Measurements from ENCODE around the gene CEPT1. TPM values are rescaled to one million over a fixed set of nuclear protein-coding genes. Genes with fewer than 3 reads are reported as not detected.
A peak's percentile ranks its signal among the peaks of the same experiment; 100 is the strongest.

The CEPT1 gene
- 342 and 348 TPM in 2 replicates for total RNA-seq (2013; cell fraction: nucleolus; rRNA removed)
- total RNA-seq (2014; rRNA removed) (56.0 and 70.0 TPM in 2 replicates), total RNA-seq (2014; rRNA removed; fragmentation: Illumina TruSeq; extraction: Trizol) (67.5 and 68.8 TPM in 2 replicates), total RNA-seq (2021) (51.8 and 53.6 TPM in 2 replicates), polyA plus RNA-seq (2011; rRNA removed) (77.9 and 125 TPM in 2 replicates), polyA plus RNA-seq (2014; fragmentation: Illumina TruSeq; extraction: Trizol) (60.1 and 83.5 TPM in 2 replicates), polyA plus RNA-seq (2014; fragmentation: Nextera tagmentation; extraction: Ambion mirVana) (10 to 100 TPM; 29.4 to 55.5 TPM), polyA plus RNA-seq (2014; rRNA removed) (42.4 and 52.7 TPM in 2 replicates), polyA plus RNA-seq (2016; fragmentation: Nextera tagmentation; extraction: Ambion mirVana) (10 to 100 TPM; 53.1 to 54.1 TPM), polyA minus RNA-seq (2011; rRNA and poly(A)+ RNA removed) (71.9 and 97.9 TPM in 2 replicates), Bru-seq, nascent RNA (percentile 95 among the genes with signal in this experiment), BruChase-seq, experiment 1, labeled RNA remaining after a 6-hour chase (percentile 92 among the genes with signal in this experiment), BruChase-seq, experiment 2, labeled RNA remaining after a 2-hour chase (percentile 96 among the genes with signal in this experiment)
- 23.6 TPM for polyA plus RNA-seq (2011; ENCODE audit: low read depth)
- polyA plus RNA-seq (2011; cell fraction: cytosol; rRNA removed): 25.7 and 33.4 TPM in 2 replicates
- polyA plus RNA-seq (2011; cell fraction: nucleus; rRNA removed): 40.1 and 49.8 TPM in 2 replicates
- polyA plus RNA-seq (2012): 31.1 and 54.5 TPM in 2 replicates
- 19.6 and 21.8 TPM in 2 replicates for polyA minus RNA-seq (2011; cell fraction: cytosol; rRNA and poly(A)+ RNA removed)
- polyA minus RNA-seq (2011; cell fraction: nucleus; rRNA and poly(A)+ RNA removed): 43.4 and 48.7 TPM in 2 replicates
- long read RNA-seq, experiment 1, transcript CEPT1-201 (9 exons, 2,198 nt): major isoform, 22 of 44 reads
- long read RNA-seq, experiment 1, transcript CEPT1-209 (9 exons, 1,957 nt): minor isoform, 8 of 44 reads
- long read RNA-seq, experiment 1, partial matches to known transcripts: 5 of 44 reads
- long read RNA-seq, experiment 1, other reads (novel, unspliced or antisense): 9 of 44 reads
- long read RNA-seq, experiment 2, full-length matches to known transcripts: 125 of 191 reads
- long read RNA-seq, experiment 2, partial matches to known transcripts: 21 of 191 reads
- long read RNA-seq, experiment 2, other reads (novel, unspliced or antisense): 45 of 191 reads

DNA sequence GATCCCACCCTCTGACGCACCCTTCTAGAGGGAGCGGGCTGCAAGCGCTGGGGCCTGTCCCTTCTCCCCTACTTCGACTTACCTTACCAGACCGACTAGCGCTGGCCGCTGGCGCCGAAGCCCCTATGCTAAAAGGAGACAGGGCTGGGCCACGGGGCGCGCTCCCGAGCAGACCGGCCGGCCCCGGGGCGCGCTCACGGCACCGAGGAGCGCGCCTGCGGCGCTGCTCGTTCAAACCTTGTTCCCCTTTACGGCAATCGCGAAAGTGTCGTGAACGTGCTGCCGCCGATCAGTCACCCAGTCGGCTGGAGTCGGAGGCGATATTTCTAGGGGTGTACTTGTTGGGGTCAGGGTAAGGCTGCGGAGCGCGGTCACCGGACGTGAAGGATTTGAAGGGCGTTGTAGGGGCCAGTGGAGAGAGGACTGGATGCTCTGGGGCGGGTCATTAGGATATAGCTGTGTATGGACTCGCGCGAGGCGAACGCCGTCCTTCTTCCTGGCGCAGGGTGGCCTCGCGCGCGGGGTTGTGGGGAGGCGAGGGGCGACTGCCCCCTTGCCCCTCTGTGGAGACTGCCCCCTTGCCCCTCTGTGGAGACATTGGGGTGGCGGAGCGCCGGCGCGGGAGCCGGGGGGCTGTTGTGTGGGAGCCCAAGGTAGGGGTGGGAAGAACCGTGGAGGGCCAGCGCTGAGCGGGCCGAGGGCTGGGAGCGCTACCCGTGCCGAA, at the start of gene CEPT1, which contains the start of gene DRAM2:
Gene CEPT1, plus strand, starts transcription at position 268 of the 724 bp plus-strand sequence. CDS start 7,492 bp downstream, outside the sequence.
Gene DRAM2, minus strand, starts transcription at position 138 of the 724 bp plus-strand sequence. CDS start 8,539 bp downstream, outside the sequence.
- Histone ChIP-seq H3K9me3 (replicated peaks; ENCODE audit: control insufficient read depth, insufficient read depth, low read length) (no peaks in the 10 kb centered on the region), H3K79me2 (ENCODE audit: control insufficient read depth, insufficient read depth, low read length) (peaks cover 82% of the 10 kb centered on the region), H3K27ac (ENCODE audit: control insufficient read depth, insufficient read depth) (peak within 1 kb of the TSS; percentile 89), H3K4me1 (ENCODE audit: control insufficient read depth, insufficient read depth, low read length) (peaks cover 14% of the 10 kb centered on the region), H4K20me1 (ENCODE audit: control insufficient read depth, insufficient read depth) (no peaks in the 10 kb centered on the region), H3K36me3 (ENCODE audit: control insufficient read depth in 2 of 2, insufficient read depth in 2 of 2, low read length in 1 of 2) (peaks cover 0 to 9% of the 10 kb centered on the region in 2 experiments; a peak in 1 of 4 replicates), H3K4me2 (ENCODE audit: control insufficient read depth, insufficient read depth) (peak within 1 kb of the TSS; percentile 91), H2AFZ (ENCODE audit: control insufficient read depth, low read depth, low read length) (peak within 1 kb of the TSS; percentile 68), H3K27me3 (replicated peaks in 1 of 2; ENCODE audit: control insufficient read depth in 2 of 2, insufficient read depth in 2 of 2, low read length in 1 of 2) (no peaks in the 10 kb centered on the region), H3K9ac (ENCODE audit: control insufficient read depth, insufficient read depth, low read length) (peak within 1 kb of the TSS; percentile 93), H3K4me3 (peak within 1 kb of the TSS; percentile 95)
- SMC1A ChIA-PET (ENCODE audit: uncharacterized antibody, unreplicated experiment): interaction anchor here (0.9 to 13.3 kb wide), 13 partner anchors 8 to 78 kb away, joined by 3 to 164 read pairs (median 7); no protein-coding TSS in a partner anchor
- in situ Hi-C loops (cut with MboI): no loop called here
- FAIRE-seq: peak; percentile 92
- ATAC-seq: peak; percentile 73
- BruUV-seq (replicated peaks): no TSS peak
- CTCF ChIA-PET: interaction anchor here (0.7 to 7.4 kb wide), 8 partner anchors 11 to 147 kb away, joined by 3 to 36 read pairs (median 4); no protein-coding TSS in a partner anchor
- peak; percentile 76 for DNase-seq (ENCODE audit: low read depth, low spot score)
- intact Hi-C loops (cut with micrococcal nuclease; ENCODE audit: unreplicated experiment): loop anchor here (2.0 to 10.0 kb wide), 5 partner anchors 81 to 615 kb away; partner anchors contain the start of genes CD53 and DDX20
- 1% methylated on average over 57 of the region's 68 CpGs for WGBS (ENCODE audit: insufficient coverage, insufficient replicate concordance, low lambda C conversion rate, missing lambda C conversion rate)
- POLR2A ChIA-PET: interaction anchor here (0.6 to 9.1 kb wide), 13 partner anchors 9 to 268 kb away, joined by 3 to 62 read pairs (median 5); no protein-coding TSS in a partner anchor
- RAD21 ChIA-PET (ENCODE audit: unreplicated experiment): interaction anchor here (0.7 to 7.9 kb wide), 14 partner anchors 10 to 110 kb away, joined by 3 to 109 read pairs (median 6); no protein-coding TSS in a partner anchor
- TF ChIP-seq POU2F2 (IDR thresholded peaks at IDR 0.05; ENCODE audit: borderline replicate concordance, low read depth, low read length) (peak; percentile 60; the same call in 1 of the 3 replicates), SMAD5 (IDR thresholded peaks at IDR 0.05; ENCODE audit: low read depth) (peak; percentile 82), IKZF1 (conservative IDR thresholded peaks at IDR 0.05) (peak; percentile 47), HDGF (IDR thresholded peaks at IDR 0.05) (peak; percentile 70), NRF1 (conservative IDR thresholded peaks at IDR 0.05; ENCODE audit: low read depth, low read length) (0 out of 2 replicates have a peak, but pooled peaks have one; percentile 28), POLR2AphosphoS5 (IDR thresholded peaks at IDR 0.05; ENCODE audit: low read length) (peak; percentile 88), TARDBP (IDR thresholded peaks at IDR 0.05; ENCODE audit: borderline replicate concordance) (no peak), CREM (IDR thresholded peaks at IDR 0.05; ENCODE audit: low read depth) (no peak; the same call in 1 of the 2 replicates), RFX5 (IDR thresholded peaks at IDR 0.05; ENCODE audit: low read depth, low read length) (no peak), MXI1 (IDR thresholded peaks at IDR 0.05; ENCODE audit: low read depth, low read length) (peak; percentile 66)
- TF ChIP-seq, protein P1, sequence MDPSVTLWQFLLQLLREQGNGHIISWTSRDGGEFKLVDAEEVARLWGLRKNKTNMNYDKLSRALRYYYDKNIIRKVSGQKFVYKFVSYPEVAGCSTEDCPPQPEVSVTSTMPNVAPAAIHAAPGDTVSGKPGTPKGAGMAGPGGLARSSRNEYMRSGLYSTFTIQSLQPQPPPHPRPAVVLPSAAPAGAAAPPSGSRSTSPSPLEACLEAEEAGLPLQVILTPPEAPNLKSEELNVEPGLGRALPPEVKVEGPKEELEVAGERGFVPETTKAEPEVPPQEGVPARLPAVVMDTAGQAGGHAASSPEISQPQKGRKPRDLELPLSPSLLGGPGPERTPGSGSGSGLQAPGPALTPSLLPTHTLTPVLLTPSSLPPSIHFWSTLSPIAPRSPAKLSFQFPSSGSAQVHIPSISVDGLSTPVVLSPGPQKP (IDR thresholded peaks at IDR 0.05; ENCODE audit: low read depth, low read length): 0 out of 2 replicates have a peak, but pooled peaks have one; percentile 25
- TF ChIP-seq, protein P2, sequence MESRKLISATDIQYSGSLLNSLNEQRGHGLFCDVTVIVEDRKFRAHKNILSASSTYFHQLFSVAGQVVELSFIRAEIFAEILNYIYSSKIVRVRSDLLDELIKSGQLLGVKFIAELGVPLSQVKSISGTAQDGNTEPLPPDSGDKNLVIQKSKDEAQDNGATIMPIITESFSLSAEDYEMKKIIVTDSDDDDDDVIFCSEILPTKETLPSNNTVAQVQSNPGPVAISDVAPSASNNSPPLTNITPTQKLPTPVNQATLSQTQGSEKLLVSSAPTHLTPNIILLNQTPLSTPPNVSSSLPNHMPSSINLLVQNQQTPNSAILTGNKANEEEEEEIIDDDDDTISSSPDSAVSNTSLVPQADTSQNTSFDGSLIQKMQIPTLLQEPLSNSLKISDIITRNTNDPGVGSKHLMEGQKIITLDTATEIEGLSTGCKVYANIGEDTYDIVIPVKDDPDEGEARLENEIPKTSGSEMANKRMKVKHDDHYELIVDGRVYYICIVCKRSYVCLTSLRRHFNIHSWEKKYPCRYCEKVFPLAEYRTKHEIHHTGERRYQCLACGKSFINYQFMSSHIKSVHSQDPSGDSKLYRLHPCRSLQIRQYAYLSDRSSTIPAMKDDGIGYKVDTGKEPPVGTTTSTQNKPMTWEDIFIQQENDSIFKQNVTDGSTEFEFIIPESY (IDR thresholded peaks at IDR 0.05): no peak
- TF ChIP-seq, protein P3, sequence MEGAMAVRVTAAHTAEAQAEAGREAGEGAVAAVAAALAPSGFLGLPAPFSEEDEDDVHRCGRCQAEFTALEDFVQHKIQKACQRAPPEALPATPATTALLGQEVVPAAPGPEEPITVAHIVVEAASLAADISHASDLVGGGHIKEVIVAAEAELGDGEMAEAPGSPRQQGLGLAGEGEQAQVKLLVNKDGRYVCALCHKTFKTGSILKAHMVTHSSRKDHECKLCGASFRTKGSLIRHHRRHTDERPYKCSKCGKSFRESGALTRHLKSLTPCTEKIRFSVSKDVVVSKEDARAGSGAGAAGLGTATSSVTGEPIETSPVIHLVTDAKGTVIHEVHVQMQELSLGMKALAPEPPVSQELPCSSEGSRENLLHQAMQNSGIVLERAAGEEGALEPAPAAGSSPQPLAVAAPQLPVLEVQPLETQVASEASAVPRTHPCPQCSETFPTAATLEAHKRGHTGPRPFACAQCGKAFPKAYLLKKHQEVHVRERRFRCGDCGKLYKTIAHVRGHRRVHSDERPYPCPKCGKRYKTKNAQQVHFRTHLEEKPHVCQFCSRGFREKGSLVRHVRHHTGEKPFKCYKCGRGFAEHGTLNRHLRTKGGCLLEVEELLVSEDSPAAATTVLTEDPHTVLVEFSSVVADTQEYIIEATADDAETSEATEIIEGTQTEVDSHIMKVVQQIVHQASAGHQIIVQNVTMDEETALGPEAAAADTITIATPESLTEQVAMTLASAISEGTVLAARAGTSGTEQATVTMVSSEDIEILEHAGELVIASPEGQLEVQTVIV (IDR thresholded peaks at IDR 0.05; ENCODE audit: borderline replicate concordance, partially characterized antibody): peak; percentile 99

Measured in GM12878 (cell line).